Inflammatory macrophage treated with lipopolysaccharide for 1 hour (primary cell): Measurements from ENCODE around the gene AQP9.
"Not testable (repeated sequence)": the region's sequence is repeated elsewhere in the genome, so short reads cannot be mapped to it uniquely, and the experiment has no call there.

Experiments used
- DNase-seq, 2 donors: peaks; one replicate each; pipeline ENCODE4 v3.0.0-alpha.2; 2020 to 2022

AQP9 gene

GRCh38 chr15:58182460-58183163 lies 44.4 kb downstream of the AQP9 start:
- peak in 1 of 2 donors; percentile 24 for DNase-seq

GRCh38 chr15:58185439-58185838 lies 47.3 kb downstream of the AQP9 start:
- peak in 1 of 2 donors; percentile 15 for DNase-seq

GRCh38 chr15:58189148-58189811 lies 51.1 kb downstream of the AQP9 start:
- DNase-seq, result peak in 1 of 2 donors; percentile 10

- no peak for DNase-seq
Observed at GRCh38 chr15:58190419-58190818, 52.2 kb downstream of the AQP9 start.

GRCh38 chr15:58193636-58194035 lies 55.5 kb downstream of the AQP9 start:
- not testable (repeated sequence) for DNase-seq

GRCh38 chr15:58200739-58201138 lies 62.6 kb downstream of the AQP9 start:
- DNase-seq, result no peak

GRCh38 chr15:58201516-58201915 lies 63.3 kb downstream of the AQP9 start:
- no peak for DNase-seq

GRCh38 chr15:58203537-58203936 lies 65.4 kb downstream of the AQP9 start:
- DNase-seq, result peak; percentile 25 to 43

GRCh38 chr15:58206151-58206550 lies 68.0 kb downstream of the AQP9 start:
- DNase-seq, result no peak

GRCh38 chr15:58208217-58208616 lies 70.0 kb downstream of the AQP9 start:
- not testable (repeated sequence) for DNase-seq

- peak; percentile 60 to 91 for DNase-seq
Observed at GRCh38 chr15:58209007-58209481, 70.9 kb downstream of the AQP9 start.

GRCh38 chr15:58210031-58210430 lies 71.8 kb downstream of the AQP9 start:
- DNase-seq, result not testable (repeated sequence)

- DNase-seq, result peak in 1 of 2 donors; percentile 42
Observed at GRCh38 chr15:58212909-58213526, 74.8 kb downstream of the AQP9 start.

GRCh38 chr15:58213587-58214338 lies 75.6 kb downstream of the AQP9 start:
- DNase-seq, result peak; percentile 68 to 81

- no peak for DNase-seq
Observed at GRCh38 chr15:58214591-58215340, 76.6 kb downstream of the AQP9 start.

- DNase-seq, result no peak
Observed at GRCh38 chr15:58217460-58217859, 79.3 kb downstream of the AQP9 start.

GRCh38 chr15:58221591-58222241 lies 83.5 kb downstream of the AQP9 start:
- DNase-seq, result peak; percentile 48 to 84

GRCh38 chr15:58222679-58223078 lies 84.5 kb downstream of the AQP9 start:
- no peak for DNase-seq

GRCh38 chr15:58223432-58223831 lies 85.3 kb downstream of the AQP9 start:
- DNase-seq, result no peak

GRCh38 chr15:58224068-58224467 lies 85.9 kb downstream of the AQP9 start:
- no peak for DNase-seq

GRCh38 chr15:58227706-58228543 lies 89.7 kb downstream of the AQP9 start:
- peak; percentile 58 to 89 for DNase-seq
